SK-N-SH (cell line): Measurements from ENCODE around the gene ZNF473.

Source experiments
- CHD2 ChIP-seq: fragments of 150-350 bp; IDR thresholded peaks from 2 replicates; pipeline ENCODE4 v1.6.1; 2018; ENCODE audit warnings: low read length; ENCODE audit not compliant: partially characterized antibody
- CTCF ChIP-seq: fragments of 200-600 bp; sonication (generic); IDR thresholded peaks from 2 replicates; pipeline ENCODE4 v1.6.1; 2017; ENCODE audit warnings: antibody characterized with exemption, mild to moderate bottlenecking, moderate library complexity
- FOSL2 ChIP-seq: IDR thresholded peaks from 2 replicates; pipeline ENCODE4 v1.4.0; 2012; ENCODE audit warnings: low read depth, mild to moderate bottlenecking, moderate library complexity, borderline replicate concordance
- JUND ChIP-seq: IDR thresholded peaks from 2 replicates; pipeline ENCODE4 v1.4.0; 2012
- NFIC ChIP-seq: IDR thresholded peaks from 2 replicates; pipeline ENCODE4 v1.4.0; 2012; ENCODE audit warnings: borderline replicate concordance
- NRF1 ChIP-seq: IDR thresholded peaks from 2 replicates; pipeline ENCODE4 v1.6.1; 2012; ENCODE audit warnings: low read depth, mild to moderate bottlenecking, low read length
- RCOR1 ChIP-seq: fragments of 150-350 bp; IDR thresholded peaks from 2 replicates; pipeline ENCODE4 v1.6.1; 2017; ENCODE audit warnings: antibody characterized with exemption, low read length
- SMC3 ChIP-seq: IDR thresholded peaks from 2 replicates; pipeline ENCODE4 v1.6.1; 2012; ENCODE audit warnings: low read depth, low read length, improper control_type of control experiment
- TF ChIP-seq, protein P1 (sequence below): IDR thresholded peaks from 2 replicates; pipeline ENCODE4 v1.4.0; 2012; ENCODE audit warnings: low read depth, borderline replicate concordance

DNA sequence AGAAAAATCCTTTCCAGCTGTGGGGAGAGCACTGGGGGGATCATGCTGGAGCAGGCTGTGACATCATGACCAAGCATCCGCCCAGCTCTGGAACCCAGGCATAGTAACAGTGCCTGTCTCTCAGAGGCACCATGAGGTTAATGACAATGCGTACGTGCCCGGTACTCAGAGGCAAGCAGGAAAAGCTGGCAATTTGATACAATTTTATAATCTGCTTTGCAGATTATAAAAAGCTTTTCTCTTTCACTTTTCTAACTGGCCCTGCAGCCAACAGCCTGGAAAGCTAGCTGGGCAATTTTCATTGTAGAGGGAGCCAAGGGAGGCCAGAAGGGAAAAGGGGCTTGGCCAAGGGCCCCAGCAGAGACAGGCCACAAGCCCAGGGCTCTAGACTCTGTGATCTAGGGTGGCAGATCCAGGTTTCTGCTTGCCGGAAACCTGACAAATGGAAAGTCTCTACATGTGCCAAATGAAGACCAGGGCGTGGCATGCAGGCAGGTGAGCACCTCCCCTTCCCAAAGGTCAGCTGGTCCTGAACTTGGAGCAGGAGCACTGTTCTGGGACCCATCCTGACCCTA lies 23.3 kb upstream of the ZNF473 start:
- TF ChIP-seq CTCF (no peak), NFIC (no peak), SMC3 (no peak), RCOR1 (no peak), CHD2 (no peak), JUND (no peak), FOSL2 (no peak), NRF1 (no peak)
- TF ChIP-seq, protein P1, sequence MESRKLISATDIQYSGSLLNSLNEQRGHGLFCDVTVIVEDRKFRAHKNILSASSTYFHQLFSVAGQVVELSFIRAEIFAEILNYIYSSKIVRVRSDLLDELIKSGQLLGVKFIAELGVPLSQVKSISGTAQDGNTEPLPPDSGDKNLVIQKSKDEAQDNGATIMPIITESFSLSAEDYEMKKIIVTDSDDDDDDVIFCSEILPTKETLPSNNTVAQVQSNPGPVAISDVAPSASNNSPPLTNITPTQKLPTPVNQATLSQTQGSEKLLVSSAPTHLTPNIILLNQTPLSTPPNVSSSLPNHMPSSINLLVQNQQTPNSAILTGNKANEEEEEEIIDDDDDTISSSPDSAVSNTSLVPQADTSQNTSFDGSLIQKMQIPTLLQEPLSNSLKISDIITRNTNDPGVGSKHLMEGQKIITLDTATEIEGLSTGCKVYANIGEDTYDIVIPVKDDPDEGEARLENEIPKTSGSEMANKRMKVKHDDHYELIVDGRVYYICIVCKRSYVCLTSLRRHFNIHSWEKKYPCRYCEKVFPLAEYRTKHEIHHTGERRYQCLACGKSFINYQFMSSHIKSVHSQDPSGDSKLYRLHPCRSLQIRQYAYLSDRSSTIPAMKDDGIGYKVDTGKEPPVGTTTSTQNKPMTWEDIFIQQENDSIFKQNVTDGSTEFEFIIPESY = no peak
